GM21619 (cell line): ENCODE data around the gene CDH4.

Experiments
- ATAC-seq: cut with Tn5 transposase; IDR thresholded peaks from one replicate; pipeline ENCODE4 v1.9.1; 2021; ENCODE audit not compliant: unreplicated experiment

CDH4 gene

GRCh38 chr20:61767761-61768494 is 515.9 kb downstream of the CDH4 start:
- ATAC-seq: no peak

GRCh38 chr20:61768571-61769285 is 516.7 kb downstream of the CDH4 start:
- ATAC-seq: no peak

- ATAC-seq: no peak
Observed at GRCh38 chr20:61769286-61769832, 517.3 kb downstream of the CDH4 start.

GRCh38 chr20:61770113-61770585 is 518.1 kb downstream of the CDH4 start:
- no peak for ATAC-seq

GRCh38 chr20:61771805-61772350 is 519.8 kb downstream of the CDH4 start:
- ATAC-seq: no peak

- ATAC-seq: no peak
Observed at GRCh38 chr20:61772828-61773631, 521.0 kb downstream of the CDH4 start.

GRCh38 chr20:61773926-61774587 is 522.0 kb downstream of the CDH4 start:
- ATAC-seq: no peak

GRCh38 chr20:61775423-61775822 is 523.4 kb downstream of the CDH4 start:
- no peak for ATAC-seq

- no peak for ATAC-seq
Observed at GRCh38 chr20:61776491-61777075, 524.5 kb downstream of the CDH4 start.

- ATAC-seq: no peak
Observed at GRCh38 chr20:61777773-61778494, 525.9 kb downstream of the CDH4 start.

GRCh38 chr20:61778495-61778863 is 526.4 kb downstream of the CDH4 start:
- ATAC-seq: no peak

- no peak for ATAC-seq
Observed at GRCh38 chr20:61779176-61779965, 527.3 kb downstream of the CDH4 start.

GRCh38 chr20:61780066-61780465 is 528.0 kb downstream of the CDH4 start:
- no peak for ATAC-seq

- no peak for ATAC-seq
Observed at GRCh38 chr20:61784801-61785566, 532.9 kb downstream of the CDH4 start.

- ATAC-seq: no peak
Observed at GRCh38 chr20:61785567-61785816, 533.4 kb downstream of the CDH4 start.

GRCh38 chr20:61786230-61786629 is 534.2 kb downstream of the CDH4 start:
- ATAC-seq: no peak

GRCh38 chr20:61788343-61788742 is 536.3 kb downstream of the CDH4 start:
- no peak for ATAC-seq

GRCh38 chr20:61789329-61789728 is 537.3 kb downstream of the CDH4 start:
- ATAC-seq: no peak
